ENCODE results near the gene CFAP52.

DNA sequence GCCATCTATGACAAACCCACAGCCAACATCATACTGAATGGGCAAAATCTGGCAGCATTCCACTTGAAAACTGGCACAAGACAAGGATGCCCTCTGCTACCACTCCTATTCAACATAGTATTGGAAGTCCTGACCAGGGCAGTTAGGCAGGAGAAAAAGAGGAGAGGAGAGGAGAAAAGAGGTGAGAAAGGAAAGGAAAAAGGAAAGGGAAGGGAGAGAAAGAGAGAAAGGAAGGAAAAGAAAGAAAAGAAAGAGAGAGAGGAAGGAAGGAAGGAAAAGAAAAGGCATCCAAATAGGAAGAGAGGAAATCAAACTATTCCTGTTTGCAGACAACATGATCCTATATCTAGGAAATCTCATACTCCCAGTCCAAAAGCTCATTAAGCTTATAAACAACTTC lies 12.3 kb upstream of the CFAP52 start:
- TF ChIP-seq, protein P1, sequence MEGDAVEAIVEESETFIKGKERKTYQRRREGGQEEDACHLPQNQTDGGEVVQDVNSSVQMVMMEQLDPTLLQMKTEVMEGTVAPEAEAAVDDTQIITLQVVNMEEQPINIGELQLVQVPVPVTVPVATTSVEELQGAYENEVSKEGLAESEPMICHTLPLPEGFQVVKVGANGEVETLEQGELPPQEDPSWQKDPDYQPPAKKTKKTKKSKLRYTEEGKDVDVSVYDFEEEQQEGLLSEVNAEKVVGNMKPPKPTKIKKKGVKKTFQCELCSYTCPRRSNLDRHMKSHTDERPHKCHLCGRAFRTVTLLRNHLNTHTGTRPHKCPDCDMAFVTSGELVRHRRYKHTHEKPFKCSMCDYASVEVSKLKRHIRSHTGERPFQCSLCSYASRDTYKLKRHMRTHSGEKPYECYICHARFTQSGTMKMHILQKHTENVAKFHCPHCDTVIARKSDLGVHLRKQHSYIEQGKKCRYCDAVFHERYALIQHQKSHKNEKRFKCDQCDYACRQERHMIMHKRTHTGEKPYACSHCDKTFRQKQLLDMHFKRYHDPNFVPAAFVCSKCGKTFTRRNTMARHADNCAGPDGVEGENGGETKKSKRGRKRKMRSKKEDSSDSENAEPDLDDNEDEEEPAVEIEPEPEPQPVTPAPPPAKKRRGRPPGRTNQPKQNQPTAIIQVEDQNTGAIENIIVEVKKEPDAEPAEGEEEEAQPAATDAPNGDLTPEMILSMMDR (IDR thresholded peaks at IDR 0.05): no peak
- TF ChIP-seq POLR2A (IDR thresholded peaks at IDR 0.05) (no peak), POLR2AphosphoS5 (IDR thresholded peaks at IDR 0.05) (no peak)

Measured in prostate gland (tissue), 2 donors.